SU-DHL-6 (cell line): Measurements from ENCODE around the gene PLXNB1.

Source experiments
- H2AFZ ChIP-seq: fragments of 200-600 bp; sonication (generic); 2 replicates; pipeline ENCODE4 v1.6.1; 2014; ENCODE audit warnings: low read depth, mild to moderate bottlenecking, moderate library complexity, mixed read lengths, antibody characterized with exemption, low read length; ENCODE audit not compliant: severe bottlenecking
- H3F3A ChIP-seq: fragments of 200-600 bp; shearing (Covaris generic); 2 replicates; pipeline ENCODE4 v1.6.0; 2016; ENCODE audit warnings: antibody characterized with exemption, mild to moderate bottlenecking; ENCODE audit not compliant: insufficient read depth
- H3K27ac ChIP-seq: fragments of 200-600 bp; sonication (generic); 2 replicates; pipeline ENCODE4 v1.5.1; 2016; ENCODE audit warnings: low read depth, mild to moderate bottlenecking, low read length, moderate library complexity, mixed read lengths
- H3K27me3 ChIP-seq: fragments of 200-600 bp; sonication (generic), shearing (Covaris generic); 2 replicates; pipeline ENCODE4 v1.6.0; 2014; ENCODE audit warnings: mild to moderate bottlenecking, low read length
- H3K36me3 ChIP-seq: fragments of 200-600 bp; sonication (generic); 2 replicates; pipeline ENCODE4 v1.6.1; 2014; ENCODE audit warnings: mild to moderate bottlenecking, low read length, mixed read lengths
- H3K4me2 ChIP-seq: fragments of 300-600, 200-600 bp; shearing (Covaris generic), sonication (generic); 2 replicates; pipeline ENCODE4 v1.6.0; 2014; ENCODE audit warnings: low read length, low read depth, mild to moderate bottlenecking; ENCODE audit not compliant: poor library complexity, severe bottlenecking
- H3K4me3 ChIP-seq: fragments of 200-600 bp; sonication (generic); 2 replicates; pipeline ENCODE4 v1.5.1; 2014; ENCODE audit warnings: antibody characterized with exemption, low read length, mild to moderate bottlenecking, mixed read lengths; ENCODE audit not compliant: insufficient read depth, poor library complexity, severe bottlenecking
- H3K79me2 ChIP-seq: fragments of 200-600 bp; sonication (generic); 2 replicates; pipeline ENCODE4 v1.6.1; 2014; ENCODE audit warnings: mild to moderate bottlenecking, low read length, moderate library complexity; ENCODE audit not compliant: insufficient read depth
- H3K9ac ChIP-seq: fragments of 200-600 bp; sonication (generic); 2 replicates; pipeline ENCODE4 v1.7.0; 2014; ENCODE audit warnings: mild to moderate bottlenecking, low read length
- H3K9me2 ChIP-seq: fragments of 200-600 bp; sonication (generic); replicated peaks from 2 replicates; pipeline ENCODE4 v1.6.1; 2014; ENCODE audit warnings: low read length; ENCODE audit not compliant: insufficient read depth
- H3K9me3 ChIP-seq: fragments of 200-600 bp; sonication (generic); 2 replicates; pipeline ENCODE4 v1.6.1; 2014; ENCODE audit warnings: low read length, mixed read lengths; ENCODE audit not compliant: insufficient read depth
- H4K20me1 ChIP-seq: fragments of 200-600 bp; sonication (generic); 2 replicates; pipeline ENCODE4 v1.6.1; 2014; ENCODE audit warnings: low read depth, mild to moderate bottlenecking, antibody characterized with exemption, low read length, moderate library complexity, mixed read lengths
- EZH2phosphoT487 ChIP-seq: fragments of 200-600 bp; sonication (generic), shearing (Covaris generic); conservative IDR thresholded peaks from 2 replicates; pipeline ENCODE4 v1.6.1; 2018; ENCODE audit warnings: mild to moderate bottlenecking, antibody characterized with exemption, low read length, moderate library complexity, mixed read lengths
- TF ChIP-seq, protein P1 (sequence below): fragments of 200-600 bp; sonication (generic); IDR thresholded peaks from one replicate; pipeline ENCODE4 v1.5.1; 2017; ENCODE audit warnings: antibody characterized with exemption, mild to moderate bottlenecking, low read length, moderate library complexity; ENCODE audit not compliant: insufficient read depth, poor library complexity, severe bottlenecking

Gene PLXNB1

DNA sequence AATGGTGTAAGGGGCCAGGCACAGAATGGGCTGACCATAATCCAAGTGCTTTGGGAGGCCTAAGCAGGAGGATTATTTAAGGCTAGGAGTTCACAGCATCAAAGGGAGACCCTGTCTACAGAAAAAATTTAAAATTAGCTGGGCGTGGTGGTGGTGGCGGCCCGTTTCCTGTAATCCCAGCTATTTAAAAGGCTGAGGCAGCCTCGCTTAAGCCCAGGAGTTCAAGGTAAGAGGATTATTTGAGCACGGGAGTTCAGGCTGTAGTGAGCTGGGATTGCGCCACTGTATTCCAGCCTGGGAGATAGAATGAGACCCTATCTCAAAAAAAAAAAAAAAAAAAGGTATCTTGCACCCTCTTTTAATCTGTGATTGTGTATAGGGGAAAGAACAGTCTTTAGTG is 12.1 kb upstream of the PLXNB1 start:
- 0 out of 2 replicates have a peak, but pooled peaks cover 5% of the 10 kb centered on the region for H3K36me3 ChIP-seq
- no peaks in the 10 kb centered on the region for H3K9me3 ChIP-seq
- H3K4me2 ChIP-seq = peak overlapping the region; percentile 70
- H3F3A ChIP-seq = peaks cover 46% of the 10 kb centered on the region
- no peaks in the 10 kb centered on the region for H3K9me2 ChIP-seq
- no peak overlapping the region for H2AFZ ChIP-seq
- H3K9ac ChIP-seq = peak overlapping the region; percentile 91
- no peaks in the 10 kb centered on the region for H4K20me1 ChIP-seq
- TF ChIP-seq EZH2phosphoT487 = no peak
- TF ChIP-seq, protein P1, sequence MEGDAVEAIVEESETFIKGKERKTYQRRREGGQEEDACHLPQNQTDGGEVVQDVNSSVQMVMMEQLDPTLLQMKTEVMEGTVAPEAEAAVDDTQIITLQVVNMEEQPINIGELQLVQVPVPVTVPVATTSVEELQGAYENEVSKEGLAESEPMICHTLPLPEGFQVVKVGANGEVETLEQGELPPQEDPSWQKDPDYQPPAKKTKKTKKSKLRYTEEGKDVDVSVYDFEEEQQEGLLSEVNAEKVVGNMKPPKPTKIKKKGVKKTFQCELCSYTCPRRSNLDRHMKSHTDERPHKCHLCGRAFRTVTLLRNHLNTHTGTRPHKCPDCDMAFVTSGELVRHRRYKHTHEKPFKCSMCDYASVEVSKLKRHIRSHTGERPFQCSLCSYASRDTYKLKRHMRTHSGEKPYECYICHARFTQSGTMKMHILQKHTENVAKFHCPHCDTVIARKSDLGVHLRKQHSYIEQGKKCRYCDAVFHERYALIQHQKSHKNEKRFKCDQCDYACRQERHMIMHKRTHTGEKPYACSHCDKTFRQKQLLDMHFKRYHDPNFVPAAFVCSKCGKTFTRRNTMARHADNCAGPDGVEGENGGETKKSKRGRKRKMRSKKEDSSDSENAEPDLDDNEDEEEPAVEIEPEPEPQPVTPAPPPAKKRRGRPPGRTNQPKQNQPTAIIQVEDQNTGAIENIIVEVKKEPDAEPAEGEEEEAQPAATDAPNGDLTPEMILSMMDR = no peak
- peaks cover 32% of the 10 kb centered on the region for H3K79me2 ChIP-seq
- no peaks in the 10 kb centered on the region for H3K27me3 ChIP-seq
- H3K27ac ChIP-seq = no peak overlapping the region
- H3K4me3 ChIP-seq = no peak overlapping the region

DNA sequence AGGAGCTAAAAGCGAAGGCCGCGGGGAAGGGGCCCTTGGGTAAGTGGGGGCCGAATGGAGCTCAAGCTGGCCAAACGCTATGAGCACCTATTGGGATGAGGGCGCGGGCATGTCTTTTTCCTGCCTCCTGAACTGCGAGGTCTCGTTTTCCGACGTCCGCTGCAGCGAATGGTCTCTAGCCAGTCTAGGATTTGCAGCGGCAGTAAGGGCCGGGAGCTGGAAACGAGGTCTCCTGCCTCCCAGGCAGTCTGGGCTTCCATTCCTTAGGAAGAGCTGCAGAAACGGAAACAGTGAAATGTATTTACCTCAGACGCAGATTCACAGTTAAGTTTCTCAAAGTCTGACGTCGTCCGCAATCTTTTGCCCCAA is 10.7 kb upstream of the PLXNB1 start:
- no peaks in the 10 kb centered on the region for H3K27me3 ChIP-seq
- TF ChIP-seq EZH2phosphoT487 = no peak
- TF ChIP-seq, protein P1 = no peak

DNA sequence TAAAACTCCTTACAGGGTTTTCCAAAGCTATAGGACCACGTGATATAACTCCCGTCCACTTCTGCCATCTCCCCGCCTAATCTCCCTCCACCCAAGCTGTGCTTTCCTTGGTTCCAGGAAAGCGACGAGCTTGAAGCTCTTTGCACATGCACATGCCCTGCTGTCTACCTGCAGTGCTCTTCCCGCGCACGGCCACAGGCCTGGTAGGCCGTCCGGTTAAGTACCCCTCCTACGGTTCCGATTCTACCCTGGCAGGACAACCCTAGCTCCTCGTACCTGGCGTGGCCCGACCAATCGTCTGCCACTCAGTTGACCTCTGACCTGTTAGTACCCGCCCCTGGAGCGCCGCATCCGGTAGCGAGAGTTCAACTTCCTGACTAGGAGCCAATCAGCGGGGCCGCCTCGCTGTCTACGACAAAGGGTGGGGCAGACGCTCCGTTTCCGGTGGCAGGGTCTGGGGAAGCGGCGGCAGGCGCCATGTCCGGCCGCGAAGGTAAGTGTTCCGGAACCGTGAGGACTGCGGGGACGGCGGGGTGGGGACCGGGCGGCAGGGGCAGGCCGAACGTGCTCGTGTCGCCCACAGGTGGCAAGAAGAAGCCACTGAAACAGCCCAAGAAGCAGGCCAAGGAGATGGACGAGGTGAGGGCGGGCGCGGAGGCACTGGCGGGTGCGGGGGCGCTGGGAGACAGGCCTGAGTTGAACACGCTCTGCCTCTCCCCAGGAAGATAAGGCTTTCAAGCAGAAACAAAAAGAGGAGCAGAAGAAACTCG is 10.1 kb upstream of the PLXNB1 start, which contains the start of the genes CCDC51 and TMA7:
Gene CCDC51 (minus strand): TSS at position 300 of the 770 bp plus-strand sequence. CDS start 4,991 bp downstream, outside the sequence.
Gene TMA7 (plus strand): TSS at position 438 of the 770 bp plus-strand sequence. CDS start 40 bp downstream, at position 478.
- no peaks in the 10 kb centered on the region for H3K9me2 ChIP-seq
- TF ChIP-seq, protein P1 = no peak
- TF ChIP-seq EZH2phosphoT487 = no peak
- peaks cover 31% of the 10 kb centered on the region for H3K79me2 ChIP-seq
- H4K20me1 ChIP-seq = no peaks in the 10 kb centered on the region
- H3K4me3 ChIP-seq = peak within 1 kb of the TSS; percentile 100
- H3K27me3 ChIP-seq = no peaks in the 10 kb centered on the region
- peak within 1 kb of the TSS; percentile 91 for H3K9ac ChIP-seq
- 0 out of 2 replicates have a peak, but pooled peaks cover 5% of the 10 kb centered on the region for H3K36me3 ChIP-seq
- peaks cover 40% of the 10 kb centered on the region for H3F3A ChIP-seq
- H3K27ac ChIP-seq = peak within 1 kb of the TSS; percentile 71
- no peaks in the 10 kb centered on the region for H3K9me3 ChIP-seq
- peak within 1 kb of the TSS; percentile 79 for H3K4me2 ChIP-seq
- peak within 1 kb of the TSS; percentile 60 for H2AFZ ChIP-seq

More for the DNA sequence above, 10.7 kb upstream of the PLXNB1 start:
- H3K4me2 ChIP-seq = peak overlapping the region; percentile 70
- H3F3A ChIP-seq = peaks cover 46% of the 10 kb centered on the region
- H3K9me2 ChIP-seq = no peaks in the 10 kb centered on the region
- H3K9ac ChIP-seq = peak overlapping the region; percentile 91
- H3K4me3 ChIP-seq = peak overlapping the region; percentile 100
- 0 out of 2 replicates have a peak, but pooled peaks cover 5% of the 10 kb centered on the region for H3K36me3 ChIP-seq
- no peak overlapping the region for H2AFZ ChIP-seq
- no peaks in the 10 kb centered on the region for H4K20me1 ChIP-seq
- H3K9me3 ChIP-seq = no peaks in the 10 kb centered on the region
- peak overlapping the region; percentile 71 for H3K27ac ChIP-seq
- H3K79me2 ChIP-seq = peaks cover 31% of the 10 kb centered on the region
